ENCODE measurements around the gene TK2. TPM values are rescaled to one million over a fixed set of nuclear protein-coding genes. Genes with fewer than 3 reads are reported as not detected.
"Not testable (repeated sequence)": the region's sequence is repeated elsewhere in the genome, so short reads cannot be mapped to it uniquely, and the experiment has no call there.

Gene TK2
- total RNA-seq, 1 donor from 2014 or later, result 21.5 TPM

DNA sequence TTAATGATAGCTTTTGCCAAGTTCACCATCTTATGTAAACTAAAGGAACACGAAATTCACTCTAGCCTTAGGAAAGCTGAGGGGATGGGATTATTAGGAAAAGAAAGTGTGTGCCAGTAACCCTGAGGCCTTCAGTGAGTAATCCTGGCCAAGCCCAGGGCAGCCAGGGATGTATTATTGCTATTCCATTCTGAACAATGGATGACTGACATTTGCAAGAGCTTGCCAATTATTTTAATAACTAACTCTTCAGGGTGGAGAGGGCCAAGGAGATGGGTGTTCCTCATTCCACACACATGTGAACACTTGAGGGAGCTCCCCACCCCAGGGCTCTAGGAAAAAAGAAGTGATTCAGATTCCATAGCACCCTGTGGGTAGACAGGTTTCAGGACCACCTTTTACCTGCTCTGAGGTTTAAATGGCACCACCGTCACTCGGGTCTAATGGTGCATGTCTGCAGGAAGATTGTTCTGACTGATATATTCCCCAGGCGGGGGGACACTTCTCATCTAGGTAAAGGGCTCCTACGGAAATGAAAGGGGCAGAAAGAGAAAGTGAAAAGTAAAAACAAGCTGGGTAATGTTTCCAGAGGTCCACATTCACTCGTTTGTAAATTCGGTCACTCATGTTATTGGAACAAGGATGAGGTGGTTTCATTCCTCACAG lies 41.5 kb downstream of the TK2 start:
- Histone ChIP-seq H3K36me3 (no peaks in the 10 kb centered on the region), H3K27me3 (no peaks in the 10 kb centered on the region), H3K27ac (peak overlapping the region; percentile 11 to 99), H3K4me3 (no peak overlapping the region), H3K4me1 (peaks cover 23 to 60% of the 10 kb centered on the region in 2 donors), H3K9me3 (no peaks in the 10 kb centered on the region)
- TF ChIP-seq, protein P1, sequence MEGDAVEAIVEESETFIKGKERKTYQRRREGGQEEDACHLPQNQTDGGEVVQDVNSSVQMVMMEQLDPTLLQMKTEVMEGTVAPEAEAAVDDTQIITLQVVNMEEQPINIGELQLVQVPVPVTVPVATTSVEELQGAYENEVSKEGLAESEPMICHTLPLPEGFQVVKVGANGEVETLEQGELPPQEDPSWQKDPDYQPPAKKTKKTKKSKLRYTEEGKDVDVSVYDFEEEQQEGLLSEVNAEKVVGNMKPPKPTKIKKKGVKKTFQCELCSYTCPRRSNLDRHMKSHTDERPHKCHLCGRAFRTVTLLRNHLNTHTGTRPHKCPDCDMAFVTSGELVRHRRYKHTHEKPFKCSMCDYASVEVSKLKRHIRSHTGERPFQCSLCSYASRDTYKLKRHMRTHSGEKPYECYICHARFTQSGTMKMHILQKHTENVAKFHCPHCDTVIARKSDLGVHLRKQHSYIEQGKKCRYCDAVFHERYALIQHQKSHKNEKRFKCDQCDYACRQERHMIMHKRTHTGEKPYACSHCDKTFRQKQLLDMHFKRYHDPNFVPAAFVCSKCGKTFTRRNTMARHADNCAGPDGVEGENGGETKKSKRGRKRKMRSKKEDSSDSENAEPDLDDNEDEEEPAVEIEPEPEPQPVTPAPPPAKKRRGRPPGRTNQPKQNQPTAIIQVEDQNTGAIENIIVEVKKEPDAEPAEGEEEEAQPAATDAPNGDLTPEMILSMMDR (IDR thresholded peaks at IDR 0.05), result no peak
- peak in 1 of 2 donors; percentile 70 for DNase-seq (ENCODE audit: low spot score in 2 of 2)
- intact Hi-C loops (cut with DNase I), result no loop called here

DNA sequence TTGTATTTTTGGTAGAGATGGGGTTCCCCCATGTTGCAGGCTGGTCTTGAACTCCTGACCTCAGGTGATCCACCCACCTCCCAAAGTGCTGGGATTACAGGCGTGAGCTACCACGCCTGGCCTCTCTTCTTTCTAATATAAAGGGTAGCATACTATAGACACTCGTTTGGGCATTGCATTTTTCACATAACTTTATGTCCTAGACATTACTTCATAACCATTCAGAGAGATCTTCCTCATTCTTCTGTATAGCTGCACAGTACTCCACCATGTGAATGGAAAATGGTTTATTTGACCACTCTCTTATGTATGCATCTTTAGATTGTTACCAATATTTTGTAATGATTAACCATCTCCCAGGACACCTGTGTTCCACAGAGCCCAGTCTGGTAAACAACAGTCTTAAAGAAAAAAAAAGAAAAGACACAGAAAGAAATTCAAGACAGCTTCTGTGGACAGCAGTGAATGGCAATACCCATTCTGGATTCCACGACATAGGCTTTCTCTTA lies 42.1 kb downstream of the TK2 start:
- Histone ChIP-seq H3K36me3 (no peaks in the 10 kb centered on the region), H3K27me3 (no peaks in the 10 kb centered on the region), H3K9me3 (no peaks in the 10 kb centered on the region), H3K4me3 (no peak overlapping the region), H3K4me1 (peaks cover 26 to 60% of the 10 kb centered on the region in 2 donors), H3K27ac (peak overlapping the region; percentile 11 to 99)
- TF ChIP-seq, protein P1 (IDR thresholded peaks at IDR 0.05), result no peak
- peak in 1 of 2 donors; percentile 45 for DNase-seq (ENCODE audit: low spot score in 2 of 2)
- intact Hi-C loops (cut with DNase I), result no loop called here

DNA sequence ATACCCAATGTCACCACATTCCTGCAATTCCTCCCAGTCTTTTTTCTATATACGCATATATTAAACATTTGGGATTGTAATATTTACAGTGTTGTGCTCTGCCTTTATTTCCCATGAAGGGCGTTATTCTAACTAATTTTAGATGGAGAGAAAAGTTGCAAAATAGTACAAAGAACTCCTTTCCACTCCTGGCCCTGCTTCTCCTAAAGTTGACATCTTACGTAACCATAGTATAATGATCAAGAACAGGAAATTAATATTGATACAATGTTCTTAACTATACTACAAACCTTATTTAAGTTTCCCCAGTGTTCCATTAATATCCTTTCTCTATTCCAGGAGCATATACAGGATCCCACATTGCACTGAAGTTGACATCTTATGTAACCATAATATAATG lies 46.3 kb downstream of the TK2 start:
- TF ChIP-seq, protein P1 (IDR thresholded peaks at IDR 0.05), result no peak
- intact Hi-C loops (cut with DNase I), result loop anchor here (2.0 kb wide), 1 partner anchor 13 kb away; no protein-coding TSS in a partner anchor

DNA sequence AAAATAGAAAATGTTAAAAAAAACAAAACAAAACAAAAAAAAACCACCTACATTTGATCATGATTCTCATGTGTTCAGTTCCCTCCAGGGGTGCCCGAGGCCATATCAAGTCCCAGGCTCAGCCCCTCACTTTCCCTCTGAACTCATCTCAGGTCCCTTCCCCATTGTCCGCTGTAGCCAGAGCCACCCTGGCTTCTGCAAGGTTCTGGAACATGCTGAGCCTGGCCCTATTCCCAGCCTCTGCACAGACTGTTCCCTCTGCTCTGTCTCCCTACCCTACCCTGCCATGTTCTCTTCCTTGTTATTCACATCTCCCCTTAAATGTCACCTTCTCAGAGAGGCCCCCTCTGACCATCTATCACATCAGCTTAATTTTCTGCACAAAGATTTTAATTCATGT lies 46.9 kb downstream of the TK2 start:
- intact Hi-C loops (cut with DNase I), result loop anchor here (2.0 kb wide), 1 partner anchor 14 kb away; no protein-coding TSS in a partner anchor
- Histone ChIP-seq H3K27me3 (no peaks in the 10 kb centered on the region), H3K9me3 (no peaks in the 10 kb centered on the region), H3K4me1 (peaks cover 7 to 25% of the 10 kb centered on the region in 2 donors), H3K4me3 (peak overlapping the region; percentile 21 to 39), H3K27ac (peak overlapping the region; percentile 76 to 78), H3K36me3 (no peaks in the 10 kb centered on the region)
- DNase-seq (ENCODE audit: low spot score in 2 of 2), result peak in 1 of 2 donors; percentile 73
- TF ChIP-seq, protein P1 (IDR thresholded peaks at IDR 0.05), result no peak

More for the DNA sequence above, 46.3 kb downstream of the TK2 start:
- Histone ChIP-seq H3K27ac (peak overlapping the region; percentile 76 to 78), H3K9me3 (no peaks in the 10 kb centered on the region), H3K4me1 (peaks cover 7 to 31% of the 10 kb centered on the region in 2 donors), H3K27me3 (no peaks in the 10 kb centered on the region), H3K36me3 (no peaks in the 10 kb centered on the region), H3K4me3 (peak overlapping the region in 1 of 2 donors; percentile 39)
- no peak for DNase-seq (ENCODE audit: low spot score in 2 of 2)

DNA sequence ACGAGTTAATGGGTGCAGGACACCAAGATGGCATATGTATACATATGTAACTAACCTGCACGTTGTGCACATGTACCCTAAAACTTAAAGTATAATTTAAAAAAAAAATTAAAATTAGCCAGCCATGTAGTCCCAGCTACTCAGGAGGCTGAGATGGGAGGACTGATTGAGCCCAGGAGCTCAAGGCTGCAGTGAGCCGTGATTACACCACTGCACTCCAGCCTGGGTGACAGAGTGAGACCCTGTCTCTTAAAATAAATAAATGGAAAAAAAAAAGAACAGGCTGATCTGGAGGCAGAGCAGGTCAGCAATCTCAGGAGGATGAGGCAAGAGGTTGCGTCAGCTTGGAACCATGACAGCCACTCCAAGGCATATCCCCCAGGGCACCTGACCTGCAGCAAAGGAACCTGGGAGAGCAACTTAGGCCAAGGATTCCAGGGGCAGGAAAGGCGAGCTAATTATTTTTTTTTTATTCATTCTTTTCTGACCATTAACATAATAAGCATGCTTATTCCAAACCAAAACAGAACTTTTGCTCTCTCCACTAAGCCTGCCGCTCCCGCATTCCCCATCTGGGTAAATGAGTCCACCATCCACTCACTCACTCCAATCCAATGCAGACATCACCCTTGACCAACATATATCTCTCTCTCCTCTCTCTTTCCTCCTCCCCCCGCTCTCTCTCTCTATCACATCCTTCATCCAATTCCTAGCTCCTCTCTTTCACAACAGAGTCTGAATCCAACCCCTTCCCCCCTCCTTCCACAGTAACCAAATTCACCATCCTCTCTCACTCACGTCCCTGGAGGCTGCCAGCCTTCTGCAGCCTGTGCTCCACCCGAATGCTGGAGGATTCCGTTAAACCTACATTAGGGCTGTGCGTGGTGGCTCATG lies 47.7 kb downstream of the TK2 start:
- Histone ChIP-seq H3K36me3 (no peaks in the 10 kb centered on the region), H3K4me1 (peaks cover 7 to 23% of the 10 kb centered on the region in 2 donors), H3K4me3 (peak overlapping the region; percentile 21 to 39), H3K27me3 (no peaks in the 10 kb centered on the region), H3K27ac (peak overlapping the region; percentile 76 to 78), H3K9me3 (no peaks in the 10 kb centered on the region)
- peak in 1 of 2 donors; percentile 89 for DNase-seq (ENCODE audit: low spot score in 2 of 2)
- TF ChIP-seq, protein P1 (IDR thresholded peaks at IDR 0.05), result no peak
- intact Hi-C loops (cut with DNase I), result loop anchor here (2.0 kb wide), 1 partner anchor 15 kb away; no protein-coding TSS in a partner anchor

DNA sequence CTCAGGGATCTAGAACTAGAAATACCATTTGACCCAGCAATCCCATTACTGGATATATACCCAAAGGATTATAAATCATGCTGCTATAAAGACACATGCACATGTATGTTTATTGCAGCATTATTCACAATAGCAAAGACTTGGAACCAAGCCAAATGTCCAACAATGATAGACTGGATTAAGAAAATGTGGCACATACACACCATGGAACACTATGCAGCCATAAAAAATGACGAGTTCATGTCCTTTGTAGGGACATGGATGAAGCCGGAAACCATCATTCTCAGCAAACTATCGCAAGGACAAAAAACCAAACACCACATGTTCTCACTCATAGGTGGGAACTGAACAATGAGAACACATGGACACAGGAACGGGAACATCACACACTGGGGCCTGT lies 48.4 kb downstream of the TK2 start:
- DNase-seq (ENCODE audit: low spot score in 2 of 2); H3K36me3 ChIP-seq; H3K4me3 ChIP-seq; H3K27me3 ChIP-seq; H3K9me3 ChIP-seq; intact Hi-C loops (cut with DNase I): not testable (repeated sequence)
- peak overlapping the region in 1 of 2 donors; percentile 78 for H3K27ac ChIP-seq
- H3K4me1 ChIP-seq, result peaks cover 7 to 23% of the 10 kb centered on the region in 2 donors

DNA sequence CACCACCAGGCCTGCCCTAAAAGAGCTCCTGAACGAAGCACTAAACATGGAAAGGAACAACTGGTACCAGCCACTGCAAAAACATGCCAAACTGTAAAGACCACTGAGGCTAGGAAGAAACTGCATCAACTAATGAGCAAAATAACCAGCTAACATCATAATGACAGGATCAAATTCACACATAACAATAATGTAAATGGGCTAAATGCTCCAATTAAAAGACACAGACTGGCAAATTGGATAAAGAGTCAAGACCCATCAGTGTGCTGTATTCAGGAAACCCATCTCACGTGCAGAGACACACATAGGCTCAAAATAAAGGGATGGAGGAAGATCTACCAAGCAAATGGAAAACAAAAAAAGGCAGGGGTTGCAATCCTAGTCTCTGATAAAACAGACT lies 52.0 kb downstream of the TK2 start:
- peaks cover 6 to 12% of the 10 kb centered on the region in 2 donors for H3K4me1 ChIP-seq
- DNase-seq (ENCODE audit: low spot score in 2 of 2); H3K27ac ChIP-seq; intact Hi-C loops (cut with DNase I); H3K4me3 ChIP-seq; H3K36me3 ChIP-seq; H3K27me3 ChIP-seq; H3K9me3 ChIP-seq: not testable (repeated sequence)

DNA sequence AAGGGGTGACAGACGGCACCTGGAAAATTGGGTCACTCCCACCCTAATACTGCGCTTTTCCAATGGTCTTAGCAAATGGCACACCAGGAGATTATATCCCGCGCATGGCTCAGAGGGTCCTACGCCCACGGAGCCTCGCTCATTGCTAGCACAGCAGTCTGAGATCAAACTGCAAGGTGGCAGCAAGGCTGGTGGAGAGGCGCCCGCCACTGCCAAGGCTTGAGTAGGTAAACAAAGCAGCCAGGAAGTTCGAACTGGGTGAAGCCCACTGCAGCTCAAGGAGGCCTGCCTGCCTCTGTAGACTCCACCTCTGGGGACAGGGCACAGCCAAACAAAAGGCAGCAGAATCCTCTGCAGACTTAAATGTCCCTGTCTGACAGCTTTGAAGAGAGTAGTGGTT lies 53.7 kb downstream of the TK2 start:
- intact Hi-C loops (cut with DNase I); H3K27ac ChIP-seq; H3K27me3 ChIP-seq; H3K36me3 ChIP-seq; H3K4me3 ChIP-seq; H3K4me1 ChIP-seq; H3K9me3 ChIP-seq: not testable (repeated sequence)
- peak in 1 of 2 donors; percentile 35 for DNase-seq (ENCODE audit: low spot score in 2 of 2)

Measured in ascending aorta (tissue), 2 donors.